Fibroblast of mammary gland (primary cell): Measurements from ENCODE around the gene ENO1.

ENCODE experiments used
- DNase-seq: peaks from one replicate; pipeline ENCODE4 v3.0.0-alpha.2; 2010; ENCODE audit warnings: low read depth
- H3K4me3 ChIP-seq: 2 replicates; pipeline ENCODE4 v1.5.1; 2011; ENCODE audit warnings: low read depth, mild to moderate bottlenecking, low read length, moderate library complexity; ENCODE audit not compliant: control insufficient read depth
- TF ChIP-seq, protein P1 (sequence below): conservative IDR thresholded peaks from 2 replicates; pipeline ENCODE4 v1.5.1; 2011; ENCODE audit warnings: low read depth, low read length, inconsistent platforms; ENCODE audit not compliant: control insufficient read depth, insufficient read depth

The ENO1 gene

DNA sequence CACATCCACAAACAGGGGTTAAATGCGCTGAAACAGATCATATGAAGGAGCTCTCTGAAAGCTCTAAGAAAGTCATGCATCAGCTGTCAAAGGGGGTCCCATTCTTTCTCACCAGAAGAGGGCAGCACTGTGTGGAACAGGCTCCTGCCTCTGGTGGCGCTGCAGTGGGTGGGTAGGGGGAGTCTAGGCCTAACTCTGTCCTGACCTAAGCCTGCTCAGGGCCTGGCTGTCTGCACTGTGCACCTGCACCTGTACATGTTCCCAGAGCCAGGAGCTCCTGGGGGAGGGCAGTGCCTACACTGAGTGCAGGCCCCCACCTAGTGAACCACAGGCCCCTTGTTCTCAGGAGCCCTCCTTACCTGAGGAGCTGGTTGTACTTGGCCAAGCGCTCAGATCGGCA is 16.0 kb downstream of the ENO1 start:
- TF ChIP-seq, protein P1, sequence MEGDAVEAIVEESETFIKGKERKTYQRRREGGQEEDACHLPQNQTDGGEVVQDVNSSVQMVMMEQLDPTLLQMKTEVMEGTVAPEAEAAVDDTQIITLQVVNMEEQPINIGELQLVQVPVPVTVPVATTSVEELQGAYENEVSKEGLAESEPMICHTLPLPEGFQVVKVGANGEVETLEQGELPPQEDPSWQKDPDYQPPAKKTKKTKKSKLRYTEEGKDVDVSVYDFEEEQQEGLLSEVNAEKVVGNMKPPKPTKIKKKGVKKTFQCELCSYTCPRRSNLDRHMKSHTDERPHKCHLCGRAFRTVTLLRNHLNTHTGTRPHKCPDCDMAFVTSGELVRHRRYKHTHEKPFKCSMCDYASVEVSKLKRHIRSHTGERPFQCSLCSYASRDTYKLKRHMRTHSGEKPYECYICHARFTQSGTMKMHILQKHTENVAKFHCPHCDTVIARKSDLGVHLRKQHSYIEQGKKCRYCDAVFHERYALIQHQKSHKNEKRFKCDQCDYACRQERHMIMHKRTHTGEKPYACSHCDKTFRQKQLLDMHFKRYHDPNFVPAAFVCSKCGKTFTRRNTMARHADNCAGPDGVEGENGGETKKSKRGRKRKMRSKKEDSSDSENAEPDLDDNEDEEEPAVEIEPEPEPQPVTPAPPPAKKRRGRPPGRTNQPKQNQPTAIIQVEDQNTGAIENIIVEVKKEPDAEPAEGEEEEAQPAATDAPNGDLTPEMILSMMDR: peak; percentile 59
- no peak for DNase-seq
- H3K4me3 ChIP-seq: no peak overlapping the region

DNA sequence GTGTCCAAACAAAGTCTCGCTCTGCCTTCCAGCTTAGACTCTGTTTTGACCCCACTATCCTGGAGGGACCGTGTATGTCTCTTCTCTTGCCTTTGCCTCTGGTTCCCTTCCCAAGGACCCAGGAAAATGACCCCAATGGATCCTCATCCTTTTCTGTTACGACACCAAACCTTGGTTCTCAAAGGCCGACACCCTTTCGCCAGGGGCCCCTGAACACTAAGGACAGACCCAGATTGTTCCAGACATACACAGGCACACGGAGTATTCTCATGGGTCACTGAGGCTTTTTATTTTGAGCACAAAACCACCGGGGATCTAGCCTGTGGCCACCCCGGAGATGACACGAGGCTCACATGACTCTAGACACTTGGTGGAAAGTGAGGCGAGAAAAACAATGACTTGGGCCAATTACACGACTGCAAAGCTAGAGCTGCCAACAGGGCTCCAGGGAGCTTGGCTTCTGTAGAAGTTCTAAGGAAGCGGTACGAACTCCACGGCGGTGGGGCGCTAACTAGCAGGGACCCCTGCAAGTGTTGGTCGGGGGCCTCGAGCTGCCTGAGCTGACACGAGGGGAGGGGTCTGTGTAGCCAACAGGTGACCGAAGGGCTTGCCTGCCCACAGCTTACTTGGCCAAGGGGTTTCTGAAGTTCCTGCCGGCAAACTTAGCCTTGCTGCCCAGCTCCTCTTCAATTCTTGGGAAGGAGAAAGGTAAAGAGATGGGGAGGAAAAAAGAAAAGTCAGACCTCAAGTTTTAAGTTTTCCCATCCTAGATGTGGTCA is 17.6 kb downstream of the ENO1 start:
- TF ChIP-seq, protein P1: no peak
- no peak for DNase-seq
- H3K4me3 ChIP-seq: no peak overlapping the region

GRCh38 chr1:8858888-8859706 is 19.4 kb downstream of the ENO1 start:
- H3K4me3 ChIP-seq: no peak overlapping the region
- peak; percentile 75 for DNase-seq
- TF ChIP-seq, protein P1: peak; percentile 62

DNA sequence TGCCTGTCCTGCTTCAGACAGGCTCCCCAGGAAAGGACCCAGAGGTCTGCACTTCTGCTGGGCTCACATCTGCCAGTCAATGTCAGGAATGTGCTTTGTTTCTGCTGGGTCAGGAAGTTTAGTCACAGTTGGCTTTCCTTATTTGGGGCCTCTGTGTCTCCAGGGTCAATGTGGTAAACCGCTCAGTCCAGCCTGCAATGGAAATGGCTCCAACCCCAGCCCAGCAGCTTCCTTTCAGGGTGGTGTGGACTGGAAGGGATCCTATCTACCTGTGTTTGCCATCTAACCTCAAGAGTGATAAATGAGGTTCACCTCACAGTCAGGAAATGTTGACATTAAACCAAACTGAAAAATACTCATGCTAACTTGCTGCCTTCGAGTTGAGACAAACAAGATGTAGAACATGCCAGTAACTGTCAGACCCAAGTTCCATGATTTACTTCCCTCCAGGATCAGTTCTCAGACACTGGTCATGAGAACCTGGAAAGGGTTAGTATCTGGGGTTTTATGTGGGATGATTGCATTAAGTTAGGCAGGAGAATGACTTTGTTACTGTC is 20.3 kb downstream of the ENO1 start:
- DNase-seq: peak; percentile 81
- no peak overlapping the region for H3K4me3 ChIP-seq
- TF ChIP-seq, protein P1: no peak

DNA sequence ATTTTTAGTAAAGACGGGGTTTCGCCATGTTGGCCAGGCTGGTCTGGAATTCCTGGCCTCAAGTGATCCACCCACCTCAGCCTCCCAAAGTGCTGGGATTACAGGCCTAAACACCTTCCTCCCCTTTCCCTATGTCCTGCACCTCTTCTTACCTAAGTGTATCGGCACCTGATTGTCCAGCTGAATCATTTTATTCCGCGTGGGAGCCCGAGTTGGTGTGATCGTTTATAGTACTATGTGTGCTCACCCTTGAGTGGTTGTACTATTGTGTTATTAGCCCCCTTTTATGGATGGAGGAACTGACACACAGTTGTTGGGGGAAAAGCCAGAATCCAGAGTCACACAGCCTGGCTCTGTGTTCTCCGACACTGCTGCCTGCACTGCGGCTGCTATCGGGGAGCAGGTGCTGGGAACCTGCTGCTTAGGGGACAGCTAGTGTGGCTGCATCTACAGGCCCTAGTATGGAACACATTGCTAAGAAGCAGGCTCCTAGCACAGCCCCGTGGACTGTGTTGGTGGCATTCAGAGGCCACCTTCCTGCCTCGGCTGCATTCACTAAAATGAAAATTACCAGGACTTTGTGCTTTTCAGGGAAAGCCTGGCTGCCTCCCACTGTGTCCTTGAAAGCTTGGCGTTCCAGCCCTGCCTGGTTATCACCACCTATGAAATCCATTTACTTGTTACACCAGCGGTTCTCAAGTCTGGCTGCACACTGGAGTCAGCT is 21.6 kb downstream of the ENO1 start:
- H3K4me3 ChIP-seq: no peak overlapping the region
- TF ChIP-seq, protein P1: no peak
- no peak for DNase-seq

GRCh38 chr1:8854240-8854639 is 24.2 kb downstream of the ENO1 start:
- no peak for DNase-seq
- H3K4me3 ChIP-seq: no peak overlapping the region
- TF ChIP-seq, protein P1: no peak
